ENCODE results near the gene SPRING1.

GRCh38 chr12:116735951-116736599 lies 1.8 kb downstream of the SPRING1 start:
- no peak for TF ChIP-seq EZH2phosphoT487 (IDR thresholded peaks at IDR 0.05; ENCODE audit: insufficient read depth, low read depth)
- no peak for TF ChIP-seq EZH2 (IDR thresholded peaks at IDR 0.05; ENCODE audit: insufficient read depth, poor library complexity, severe bottlenecking)

Measured in GM23248 (cell line).